ENCODE results near the gene WDR70.
"Not testable (repeated sequence)": the region's sequence is repeated elsewhere in the genome, so short reads cannot be mapped to it uniquely, and the experiment has no call there.

WDR70 gene

DNA sequence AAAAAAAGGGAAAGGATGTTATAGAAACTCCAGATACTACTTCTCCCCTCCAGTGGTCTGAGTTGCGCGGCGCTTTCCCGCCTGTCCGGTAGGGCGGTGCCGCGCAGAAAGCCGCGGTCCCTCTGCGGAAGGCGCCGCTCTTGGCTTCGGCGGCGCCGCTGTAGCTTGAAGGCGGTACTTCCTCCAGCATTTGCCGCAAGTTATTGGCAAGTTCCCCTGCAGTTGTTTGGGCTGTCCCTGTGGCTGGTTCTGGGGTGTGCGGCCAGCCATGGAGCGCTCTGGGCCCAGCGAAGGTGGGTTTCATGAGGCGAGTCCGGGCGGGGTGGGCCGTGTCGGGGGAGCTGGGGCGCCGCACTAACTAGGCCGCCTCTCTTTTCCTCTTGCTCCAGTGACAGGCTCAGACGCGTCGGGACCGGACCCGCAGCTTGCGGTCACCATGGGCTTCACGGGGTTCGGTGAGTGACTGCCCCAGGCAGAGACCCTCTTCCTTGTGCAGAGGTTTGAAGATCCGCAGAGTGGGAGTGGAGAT is at the start of gene WDR70:
WDR70 (plus strand) TSS at position 219 of the 529 bp plus-strand sequence; CDS start at position 269, 50 bp downstream.
- TF ChIP-seq, protein P1, sequence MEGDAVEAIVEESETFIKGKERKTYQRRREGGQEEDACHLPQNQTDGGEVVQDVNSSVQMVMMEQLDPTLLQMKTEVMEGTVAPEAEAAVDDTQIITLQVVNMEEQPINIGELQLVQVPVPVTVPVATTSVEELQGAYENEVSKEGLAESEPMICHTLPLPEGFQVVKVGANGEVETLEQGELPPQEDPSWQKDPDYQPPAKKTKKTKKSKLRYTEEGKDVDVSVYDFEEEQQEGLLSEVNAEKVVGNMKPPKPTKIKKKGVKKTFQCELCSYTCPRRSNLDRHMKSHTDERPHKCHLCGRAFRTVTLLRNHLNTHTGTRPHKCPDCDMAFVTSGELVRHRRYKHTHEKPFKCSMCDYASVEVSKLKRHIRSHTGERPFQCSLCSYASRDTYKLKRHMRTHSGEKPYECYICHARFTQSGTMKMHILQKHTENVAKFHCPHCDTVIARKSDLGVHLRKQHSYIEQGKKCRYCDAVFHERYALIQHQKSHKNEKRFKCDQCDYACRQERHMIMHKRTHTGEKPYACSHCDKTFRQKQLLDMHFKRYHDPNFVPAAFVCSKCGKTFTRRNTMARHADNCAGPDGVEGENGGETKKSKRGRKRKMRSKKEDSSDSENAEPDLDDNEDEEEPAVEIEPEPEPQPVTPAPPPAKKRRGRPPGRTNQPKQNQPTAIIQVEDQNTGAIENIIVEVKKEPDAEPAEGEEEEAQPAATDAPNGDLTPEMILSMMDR (IDR thresholded peaks at IDR 0.05; ENCODE audit: extremely low read depth, missing control alignments): peak; percentile 83
- DNase-seq (ENCODE audit: low spot score): peak; percentile 77

- DNase-seq (ENCODE audit: low spot score): not testable (repeated sequence)
Measured at GRCh38 chr5:37334754-37335153, 44.4 kb upstream of the WDR70 start.

- not testable (repeated sequence) for DNase-seq (ENCODE audit: low spot score)
Measured at GRCh38 chr5:37342741-37343140, 36.4 kb upstream of the WDR70 start.

GRCh38 chr5:37355161-37355560 is 24.0 kb upstream of the WDR70 start:
- DNase-seq (ENCODE audit: low spot score): no peak
- TF ChIP-seq, protein P1 (IDR thresholded peaks at IDR 0.05; ENCODE audit: extremely low read depth, missing control alignments): no peak

GRCh38 chr5:37370550-37370863 is 8.6 kb upstream of the WDR70 start:
- DNase-seq (ENCODE audit: low spot score): no peak
- TF ChIP-seq, protein P1 (IDR thresholded peaks at IDR 0.05; ENCODE audit: extremely low read depth, missing control alignments): no peak

GRCh38 chr5:37370864-37371726 is 8.0 kb upstream of the WDR70 start, which contains the start of gene NUP155:
NUP155 (minus strand) TSS chr5:37371106; CDS start chr5:37370977, 129 bp downstream.
- TF ChIP-seq, protein P1 (IDR thresholded peaks at IDR 0.05; ENCODE audit: extremely low read depth, missing control alignments): no peak
- DNase-seq (ENCODE audit: low spot score): peak; percentile 90

DNA sequence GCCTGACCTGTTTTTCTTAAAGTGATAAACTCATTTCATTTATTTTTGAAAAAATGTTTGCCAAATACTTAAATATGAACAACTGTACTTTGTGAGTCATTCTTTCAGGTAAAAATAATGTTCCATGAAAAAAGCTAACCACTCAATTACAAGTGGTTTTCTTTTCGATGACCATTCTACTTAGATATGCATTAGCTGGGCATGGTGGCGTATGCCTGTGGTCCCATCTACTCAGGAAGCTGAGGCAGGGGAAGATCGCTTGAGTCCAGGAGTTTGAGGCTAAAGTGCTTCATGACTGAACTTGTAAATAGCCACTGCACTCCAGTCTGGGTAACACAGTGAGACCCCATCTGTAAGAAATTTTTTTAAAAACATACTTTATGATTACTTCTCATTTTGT is 4.0 kb upstream of the WDR70 start:
- DNase-seq (ENCODE audit: low spot score): no peak
- TF ChIP-seq, protein P1 (IDR thresholded peaks at IDR 0.05; ENCODE audit: extremely low read depth, missing control alignments): no peak

- DNase-seq (ENCODE audit: low spot score): not testable (repeated sequence)
Measured at GRCh38 chr5:37378066-37378465, 1.1 kb upstream of the WDR70 start.

DNA sequence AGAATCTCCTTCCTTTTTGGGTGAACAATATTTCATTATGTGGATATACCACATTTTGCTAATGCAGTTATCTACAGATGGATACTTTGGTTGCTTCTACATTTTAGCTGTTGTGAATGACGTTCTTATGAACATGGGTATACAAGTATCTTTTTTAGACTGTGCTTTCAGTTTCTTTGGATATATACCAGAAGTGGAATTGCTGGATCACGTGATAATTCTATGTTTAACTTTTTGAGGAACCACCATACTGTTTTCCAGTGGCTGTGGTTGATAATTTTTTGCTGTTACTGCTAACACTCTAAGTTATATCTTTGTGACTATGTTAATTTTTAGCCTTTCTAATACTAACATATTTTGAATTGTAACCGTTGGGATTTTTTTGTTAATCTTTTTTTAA is 12.5 kb downstream of the WDR70 start:
- TF ChIP-seq, protein P1 (IDR thresholded peaks at IDR 0.05; ENCODE audit: extremely low read depth, missing control alignments): no peak
- no peak for DNase-seq (ENCODE audit: low spot score)
